GM12872 (cell line): ENCODE data around the gene SCG2.

Experiments used
- CTCF ChIP-seq: IDR thresholded peaks from 3 replicates; pipeline ENCODE4 v1.5.1; 2011; ENCODE audit warnings: low read depth, mild to moderate bottlenecking, low read length, moderate library complexity; ENCODE audit not compliant: insufficient read depth

Gene SCG2

GRCh38 chr2:223597076-223597475 lies 5.1 kb downstream of the SCG2 start:
- TF ChIP-seq CTCF, result no peak

- no peak for TF ChIP-seq CTCF
Measured at GRCh38 chr2:223596208-223596607, 6.0 kb downstream of the SCG2 start.

- no peak for TF ChIP-seq CTCF
Measured at GRCh38 chr2:223594831-223595230, 7.3 kb downstream of the SCG2 start.

GRCh38 chr2:223594259-223594658 lies 7.9 kb downstream of the SCG2 start:
- TF ChIP-seq CTCF, result no peak

- no peak for TF ChIP-seq CTCF
Measured at GRCh38 chr2:223591596-223591995, 10.6 kb downstream of the SCG2 start.

GRCh38 chr2:223590964-223591363 lies 11.2 kb downstream of the SCG2 start:
- no peak for TF ChIP-seq CTCF

GRCh38 chr2:223589901-223590300 lies 12.3 kb downstream of the SCG2 start:
- TF ChIP-seq CTCF, result no peak

GRCh38 chr2:223588251-223588650 lies 13.9 kb downstream of the SCG2 start:
- TF ChIP-seq CTCF, result no peak
